DOHH2 (cell line): ENCODE results near the gene KLHL21.
"Not testable (repeated sequence)": the region's sequence is repeated elsewhere in the genome, so short reads cannot be mapped to it uniquely, and the experiment has no call there.

ENCODE experiments used
- H3F3A ChIP-seq: fragments of 200-600 bp; sonication (generic), shearing (Covaris generic); 2 replicates; pipeline ENCODE4 v1.6.0; 2016; ENCODE audit warnings: antibody characterized with exemption, mild to moderate bottlenecking; ENCODE audit not compliant: control insufficient read depth, insufficient read depth
- H3K27ac ChIP-seq: fragments of 200-600 bp; sonication (generic); 2 replicates; pipeline ENCODE4 v1.5.1; 2014; ENCODE audit warnings: low read depth, mild to moderate bottlenecking, low read length, moderate library complexity
- H3K27me3 ChIP-seq: fragments of 200-600 bp; sonication (generic); 2 replicates; pipeline ENCODE4 v1.6.1; 2014; ENCODE audit warnings: mild to moderate bottlenecking, low read length, mixed read lengths; ENCODE audit not compliant: control insufficient read depth
- H3K36me3 ChIP-seq: fragments of 200-600 bp; sonication (generic); 2 replicates; pipeline ENCODE4 v1.6.1; 2014; ENCODE audit warnings: mild to moderate bottlenecking, low read length, moderate library complexity, mixed read lengths; ENCODE audit not compliant: control insufficient read depth
- H3K4me1 ChIP-seq: fragments of 200-600 bp; sonication (generic); 2 replicates; pipeline ENCODE4 v1.6.1; 2014; ENCODE audit warnings: mild to moderate bottlenecking, low read length, mixed read lengths; ENCODE audit not compliant: control insufficient read depth
- H3K4me2 ChIP-seq: fragments of 200-600 bp; sonication (generic); 2 replicates; pipeline ENCODE4 v1.6.0; 2014; ENCODE audit warnings: mild to moderate bottlenecking, low read length, moderate library complexity
- H3K4me3 ChIP-seq: fragments of 200-600 bp; sonication (generic); 2 replicates; pipeline ENCODE4 v1.5.1; 2014; ENCODE audit warnings: mild to moderate bottlenecking, low read length, mixed read lengths
- H3K79me2 ChIP-seq: fragments of 200-600 bp; sonication (generic); 2 replicates; pipeline ENCODE4 v1.6.1; 2014; ENCODE audit warnings: mild to moderate bottlenecking, low read length, mixed read lengths; ENCODE audit not compliant: control insufficient read depth
- H3K9me2 ChIP-seq: fragments of 200-600 bp; sonication (generic); replicated peaks from 2 replicates; pipeline ENCODE4 v1.6.1; 2014; ENCODE audit warnings: mild to moderate bottlenecking, low read length, mixed read lengths; ENCODE audit not compliant: control insufficient read depth
- H3K9me3 ChIP-seq: fragments of 200-600 bp; sonication (generic); 2 replicates; pipeline ENCODE4 v1.6.1; 2014; ENCODE audit warnings: antibody characterized with exemption, low read length, mixed read lengths; ENCODE audit not compliant: control insufficient read depth, insufficient read depth
- H4K20me1 ChIP-seq: fragments of 200-600 bp; sonication (generic); 2 replicates; pipeline ENCODE4 v1.6.0; 2014; ENCODE audit warnings: low read depth, mild to moderate bottlenecking, antibody characterized with exemption, low read length, moderate library complexity; ENCODE audit not compliant: control insufficient read depth, insufficient read depth
- EZH2phosphoT487 ChIP-seq: fragments of 200-600 bp; sonication (generic); IDR thresholded peaks from 2 replicates; pipeline ENCODE4 v1.6.1; 2017; ENCODE audit warnings: borderline replicate concordance, mild to moderate bottlenecking, antibody characterized with exemption, low read length, moderate library complexity, mixed read lengths
- TF ChIP-seq, protein P1 (sequence below): fragments of 200-600 bp; sonication (generic); IDR thresholded peaks from one replicate; pipeline ENCODE4 v1.5.1; 2014; ENCODE audit warnings: antibody characterized with exemption, mild to moderate bottlenecking, low read depth, low read length; ENCODE audit not compliant: poor library complexity, severe bottlenecking

The KLHL21 gene

GRCh38 chr1:6600410-6601048, 2.1 kb downstream of the KLHL21 start:
- Histone ChIP-seq H4K20me1 (peaks cover 10% of the 10 kb centered on the region; the same call in 1 of the 2 replicates), H3K27me3 (peaks cover 43% of the 10 kb centered on the region), H3K79me2 (peaks cover 25% of the 10 kb centered on the region), H3K9me3 (no peaks in the 10 kb centered on the region), H3K4me2 (peak overlapping the region; percentile 93), H3K27ac (no peak overlapping the region), H3K4me1 (peaks cover 45% of the 10 kb centered on the region), H3K9me2 (no peaks in the 10 kb centered on the region), H3F3A (peaks cover 10% of the 10 kb centered on the region), H3K4me3 (peak overlapping the region; percentile 80), H3K36me3 (peaks cover 10% of the 10 kb centered on the region; the same call in 1 of the 2 replicates)
- no peak for TF ChIP-seq EZH2phosphoT487
- TF ChIP-seq, protein P1, sequence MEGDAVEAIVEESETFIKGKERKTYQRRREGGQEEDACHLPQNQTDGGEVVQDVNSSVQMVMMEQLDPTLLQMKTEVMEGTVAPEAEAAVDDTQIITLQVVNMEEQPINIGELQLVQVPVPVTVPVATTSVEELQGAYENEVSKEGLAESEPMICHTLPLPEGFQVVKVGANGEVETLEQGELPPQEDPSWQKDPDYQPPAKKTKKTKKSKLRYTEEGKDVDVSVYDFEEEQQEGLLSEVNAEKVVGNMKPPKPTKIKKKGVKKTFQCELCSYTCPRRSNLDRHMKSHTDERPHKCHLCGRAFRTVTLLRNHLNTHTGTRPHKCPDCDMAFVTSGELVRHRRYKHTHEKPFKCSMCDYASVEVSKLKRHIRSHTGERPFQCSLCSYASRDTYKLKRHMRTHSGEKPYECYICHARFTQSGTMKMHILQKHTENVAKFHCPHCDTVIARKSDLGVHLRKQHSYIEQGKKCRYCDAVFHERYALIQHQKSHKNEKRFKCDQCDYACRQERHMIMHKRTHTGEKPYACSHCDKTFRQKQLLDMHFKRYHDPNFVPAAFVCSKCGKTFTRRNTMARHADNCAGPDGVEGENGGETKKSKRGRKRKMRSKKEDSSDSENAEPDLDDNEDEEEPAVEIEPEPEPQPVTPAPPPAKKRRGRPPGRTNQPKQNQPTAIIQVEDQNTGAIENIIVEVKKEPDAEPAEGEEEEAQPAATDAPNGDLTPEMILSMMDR = no peak

GRCh38 chr1:6599991-6600390, 2.7 kb downstream of the KLHL21 start:
- not testable (repeated sequence) for H3K9me2 ChIP-seq, H4K20me1 ChIP-seq, H3K9me3 ChIP-seq, H3K27ac ChIP-seq
- Histone ChIP-seq H3F3A (peaks cover 13% of the 10 kb centered on the region), H3K4me3 (peak overlapping the region; percentile 80), H3K4me1 (peaks cover 45% of the 10 kb centered on the region), H3K36me3 (peaks cover 13% of the 10 kb centered on the region; the same call in 1 of the 2 replicates), H3K27me3 (peaks cover 43% of the 10 kb centered on the region), H3K79me2 (peaks cover 25% of the 10 kb centered on the region), H3K4me2 (peak overlapping the region; percentile 93)

- H4K20me1 ChIP-seq = peaks cover 10% of the 10 kb centered on the region; the same call in 1 of the 2 replicates
- H3K4me1 ChIP-seq = peaks cover 45% of the 10 kb centered on the region
- peaks cover 41% of the 10 kb centered on the region for H3K27me3 ChIP-seq
- peaks cover 25% of the 10 kb centered on the region for H3K79me2 ChIP-seq
- peaks cover 13% of the 10 kb centered on the region; the same call in 1 of the 2 replicates for H3K36me3 ChIP-seq
- H3F3A ChIP-seq = peaks cover 13% of the 10 kb centered on the region
- no peaks in the 10 kb centered on the region for H3K9me3 ChIP-seq
- H3K4me2 ChIP-seq = peak overlapping the region; percentile 93
- H3K9me2 ChIP-seq = no peaks in the 10 kb centered on the region
- H3K4me3 ChIP-seq = peak overlapping the region; percentile 59
- H3K27ac ChIP-seq = no peak overlapping the region
- TF ChIP-seq EZH2phosphoT487 = no peak
- TF ChIP-seq, protein P1 = no peak
These were observed 3.3 kb downstream of the KLHL21 start for GRCh38 chr1:6599141-6599975.

DNA sequence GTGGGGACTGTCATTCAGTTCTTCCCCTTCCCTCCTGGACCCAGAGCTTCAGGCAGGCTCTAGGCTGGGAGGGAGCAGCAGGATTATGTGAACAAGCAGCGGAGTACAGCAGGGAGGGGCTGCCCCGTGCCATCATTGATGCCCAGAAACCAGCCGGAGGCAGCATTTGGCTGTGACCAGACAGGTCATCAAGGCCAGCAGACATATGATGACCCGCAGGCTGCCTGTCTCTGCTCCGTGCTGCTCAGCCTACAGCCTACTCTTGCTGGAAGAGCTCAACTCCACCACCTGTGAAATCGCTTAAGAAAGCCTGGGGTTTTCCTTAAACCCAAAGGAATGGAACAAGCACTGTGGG, 4.9 kb downstream of the KLHL21 start:
- Histone ChIP-seq H3K36me3 (peaks cover 13% of the 10 kb centered on the region; the same call in 1 of the 2 replicates), H3K4me1 (peaks cover 36% of the 10 kb centered on the region), H3K9me2 (no peaks in the 10 kb centered on the region), H3K9me3 (no peaks in the 10 kb centered on the region), H3K27me3 (peaks cover 26% of the 10 kb centered on the region), H4K20me1 (peaks cover 10% of the 10 kb centered on the region; the same call in 1 of the 2 replicates), H3F3A (peaks cover 5% of the 10 kb centered on the region; the same call in 1 of the 2 replicates), H3K4me3 (no peak overlapping the region), H3K79me2 (peaks cover 25% of the 10 kb centered on the region), H3K27ac (no peak overlapping the region), H3K4me2 (no peak overlapping the region)
- no peak for TF ChIP-seq EZH2phosphoT487
